Islet of Langerhans (tissue), 1 donor: ENCODE measurements around the gene FRG2C.
"Not testable (repeated sequence)": the region's sequence is repeated elsewhere in the genome, so short reads cannot be mapped to it uniquely, and the experiment has no call there.

Experiments
- FAIRE-seq: peaks from one replicate; lab custom pipeline; 2011; peaks lifted over from hg19 to GRCh38; lab: Jason Lieb, UNC

FRG2C gene

DNA sequence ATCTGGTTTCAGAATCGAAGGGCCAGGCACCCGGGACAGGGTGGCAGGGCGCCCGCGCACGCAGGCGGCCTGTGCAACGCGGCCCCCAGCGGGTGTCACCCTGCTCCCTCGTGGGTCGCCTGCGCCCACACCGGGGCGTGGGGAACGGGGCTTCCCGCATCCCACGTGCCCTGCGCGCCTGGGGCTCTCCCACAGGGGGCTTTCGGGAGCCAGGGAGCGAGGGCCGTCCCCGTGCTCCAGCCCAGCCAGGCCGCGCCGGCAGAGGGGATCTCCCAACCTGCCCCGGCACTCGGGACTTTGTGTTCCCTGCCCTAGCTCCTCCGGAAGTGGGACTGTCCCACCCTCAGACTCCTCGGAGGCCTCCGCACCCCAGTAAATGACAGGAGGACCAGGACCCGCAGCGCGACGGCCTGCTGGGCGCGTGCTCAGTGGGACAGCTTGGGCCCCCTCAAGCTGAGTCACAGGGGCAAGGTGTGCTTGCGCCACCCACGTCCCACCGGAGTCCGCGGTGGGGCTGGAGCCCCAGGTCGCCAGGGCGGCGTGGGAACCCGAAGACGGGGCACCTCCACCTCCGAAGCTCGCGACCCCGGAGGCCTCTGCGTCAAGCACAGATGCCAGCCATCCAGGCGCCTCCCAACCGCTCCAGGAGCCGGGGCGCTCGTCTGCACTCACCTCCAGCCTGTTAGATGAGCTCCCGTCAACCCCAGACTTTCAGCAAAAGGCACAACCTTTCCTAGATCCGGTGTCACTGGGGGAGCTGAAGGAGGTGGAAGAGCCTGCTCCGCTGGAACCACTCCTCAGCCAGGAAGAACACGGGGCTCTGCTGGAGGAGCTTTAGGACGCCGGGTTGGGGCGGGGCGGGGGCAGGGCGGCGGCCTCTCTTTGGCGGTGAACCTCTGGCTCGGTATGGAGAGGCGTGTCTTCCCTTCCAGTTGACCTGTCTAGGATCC is 5.5 kb downstream of the FRG2C start:
- FAIRE-seq = not testable (repeated sequence)

DNA sequence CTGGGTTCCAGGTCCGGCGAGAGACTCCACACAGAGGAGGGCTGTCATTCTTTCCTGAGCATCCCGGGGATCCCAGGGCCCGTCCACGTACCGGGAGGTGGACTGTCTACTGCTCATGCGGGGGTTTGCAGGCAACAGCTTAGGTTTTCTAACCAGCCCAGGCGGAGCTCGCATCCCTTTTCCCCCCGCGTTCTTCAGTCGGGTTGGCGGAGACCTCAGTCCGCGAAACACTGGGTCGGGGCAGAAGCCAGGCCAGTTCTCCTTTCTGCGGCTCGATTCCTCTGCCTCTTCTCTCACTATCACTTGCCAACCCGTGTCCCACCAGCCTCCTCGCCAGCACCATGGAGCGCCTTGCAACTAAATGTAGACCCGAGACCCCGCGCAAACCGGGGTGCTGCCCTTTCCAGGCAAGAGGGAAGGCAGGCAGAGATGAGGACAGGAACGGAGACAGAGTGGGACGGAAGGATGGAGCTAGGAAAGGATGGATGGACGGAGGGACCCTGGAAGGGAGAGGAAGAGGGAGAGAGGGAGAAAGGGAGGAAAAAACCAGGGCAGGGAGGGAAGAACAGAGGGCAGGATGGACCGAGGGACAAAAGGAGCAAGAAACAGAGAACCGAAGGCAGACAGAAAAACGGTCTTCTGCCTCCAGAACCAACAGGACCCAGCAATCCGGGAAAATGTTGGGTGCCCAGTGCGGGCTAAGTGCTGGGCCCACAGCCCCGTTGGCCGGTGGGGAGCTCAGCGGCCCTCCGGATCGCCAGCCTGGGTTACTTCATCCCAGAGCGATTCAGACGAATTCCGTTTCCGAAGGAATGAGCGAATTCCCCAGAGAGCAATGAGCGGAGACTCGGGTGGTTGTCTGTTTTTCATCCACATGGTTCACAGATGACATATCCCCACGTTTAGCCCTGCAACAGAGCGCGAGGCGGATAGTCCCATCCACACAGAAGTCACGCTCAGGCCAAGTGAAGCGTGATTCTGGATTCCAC is 6.5 kb downstream of the FRG2C start:
- FAIRE-seq = not testable (repeated sequence)

DNA sequence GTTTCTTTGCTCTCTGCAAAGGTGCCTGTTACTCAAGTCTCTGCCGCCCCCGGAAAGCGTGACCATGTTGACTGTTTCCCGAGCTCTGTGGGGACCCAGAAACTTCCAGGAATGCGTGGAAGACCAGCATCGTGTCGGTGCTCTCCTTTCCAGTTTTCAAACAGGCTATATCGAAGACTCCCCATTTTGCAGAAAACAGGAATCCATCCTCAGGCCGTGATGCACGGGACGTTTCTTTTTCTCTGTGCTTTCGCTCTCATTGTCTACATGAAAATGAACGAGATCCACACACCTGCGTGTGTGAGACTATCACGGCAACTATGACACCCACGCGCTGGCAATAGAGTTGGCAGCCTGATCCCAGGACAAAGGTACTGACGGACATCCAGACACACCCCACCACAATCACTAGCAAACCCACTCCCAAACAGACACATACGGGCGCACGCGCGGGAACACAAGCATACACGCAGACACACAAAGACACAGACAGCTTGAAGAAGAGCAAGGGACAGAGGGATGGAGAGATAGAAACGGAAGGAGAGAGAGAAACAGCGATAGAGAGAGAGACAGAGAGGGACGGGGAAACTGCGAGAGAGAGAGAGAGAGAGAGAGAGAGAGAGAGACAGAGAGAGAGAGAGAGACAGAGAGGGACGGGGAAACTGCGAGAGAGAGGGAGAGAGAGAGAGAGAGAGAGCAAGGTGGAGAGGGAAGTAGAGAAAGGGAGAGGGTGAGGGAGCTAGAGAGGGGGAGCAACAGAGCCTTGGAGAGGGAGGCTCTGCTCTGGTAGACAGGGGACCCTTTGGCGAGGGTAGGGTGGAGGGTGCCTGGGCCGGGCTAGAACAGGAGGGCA is 7.4 kb downstream of the FRG2C start:
- not testable (repeated sequence) for FAIRE-seq

DNA sequence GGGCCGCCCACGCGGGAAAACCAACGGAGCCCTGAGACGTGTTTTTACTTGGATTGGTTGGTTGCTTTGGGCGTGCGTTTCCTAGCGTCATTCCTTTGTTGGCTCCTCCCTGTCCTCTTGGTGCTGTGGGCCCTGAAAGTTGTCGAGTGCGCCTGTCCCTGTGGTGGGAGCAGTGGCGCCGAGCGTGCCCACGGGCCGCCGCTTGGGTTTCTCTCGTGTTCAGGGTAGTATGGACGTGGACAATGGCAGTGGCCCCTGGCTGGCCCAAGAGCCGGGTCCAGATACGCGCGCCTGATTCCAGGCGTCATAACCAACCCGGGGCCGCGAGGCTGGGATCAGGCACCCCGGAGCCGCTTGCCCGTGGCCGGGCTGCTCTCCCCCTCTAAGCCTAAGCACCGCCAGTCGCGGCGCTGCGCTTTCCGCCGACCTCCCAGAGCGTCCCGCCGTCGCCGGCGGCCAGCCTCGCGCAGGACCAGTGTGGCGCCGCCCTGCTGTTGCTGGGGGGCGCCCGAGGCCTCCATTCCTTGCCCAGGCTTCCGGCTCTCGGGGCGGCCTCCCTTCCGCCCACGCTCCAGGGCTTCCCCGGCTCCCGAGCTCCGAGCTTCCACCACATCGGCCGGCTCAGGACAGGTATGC is 8.1 kb downstream of the FRG2C start:
- not testable (repeated sequence) for FAIRE-seq

DNA sequence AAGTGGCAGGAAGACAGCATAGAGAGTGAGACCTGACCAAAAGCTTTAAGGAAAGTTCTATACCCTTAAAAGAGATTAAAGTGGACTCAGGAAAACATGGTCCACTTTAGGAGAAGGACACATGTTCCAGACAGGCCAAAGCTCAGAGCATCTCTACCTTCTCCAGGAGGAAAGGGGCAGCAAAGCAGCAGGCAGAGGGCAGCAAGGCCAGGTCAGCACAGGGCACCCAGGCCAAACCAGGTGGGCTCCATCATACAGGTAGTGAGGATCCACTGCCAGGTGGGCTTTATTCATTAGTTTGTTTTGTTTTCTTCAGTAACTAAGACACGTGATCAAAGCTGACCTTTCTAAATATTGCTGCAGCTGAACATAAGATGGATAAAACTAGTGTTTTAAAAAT is 19.8 kb downstream of the FRG2C start:
- FAIRE-seq = not testable (repeated sequence)

DNA sequence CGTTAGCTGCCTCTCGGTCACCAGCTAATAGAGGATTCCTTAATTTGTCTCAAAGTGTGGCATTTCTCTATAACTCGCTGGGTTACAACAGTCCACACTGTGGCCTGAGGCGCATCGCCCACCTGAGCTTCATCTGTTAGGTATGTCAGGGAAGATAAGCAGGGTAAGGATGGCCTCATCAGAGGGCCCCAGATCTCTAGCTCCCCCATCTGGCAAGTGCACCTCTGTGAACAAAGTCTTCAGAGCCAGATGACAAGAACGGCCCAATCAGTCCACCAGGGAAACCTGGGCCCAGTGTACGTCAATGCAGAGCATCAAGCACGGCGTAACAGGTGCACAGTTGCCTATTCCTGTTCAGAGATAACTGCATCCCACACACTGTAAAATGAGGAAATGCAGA is 23.2 kb downstream of the FRG2C start:
- no peak for FAIRE-seq

DNA sequence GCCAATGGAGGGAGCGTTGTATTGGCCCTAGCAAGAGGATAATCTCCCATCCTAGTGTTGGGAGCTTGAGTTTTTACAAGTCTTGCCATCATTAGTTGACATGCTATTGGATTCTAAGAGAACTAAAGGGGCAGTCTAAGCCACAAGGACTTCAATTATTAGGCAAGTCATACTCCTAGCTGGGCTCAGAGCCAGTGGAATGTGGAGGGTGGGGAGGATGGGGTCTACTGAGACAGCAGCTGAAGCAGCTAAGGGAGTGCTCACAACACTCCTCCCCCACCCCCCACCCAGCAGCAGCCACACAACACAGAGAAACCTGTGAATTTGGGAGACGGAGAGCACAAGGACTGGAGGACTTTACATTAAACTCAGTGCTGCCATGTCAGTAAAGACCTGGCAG is 27.9 kb downstream of the FRG2C start:
- no peak for FAIRE-seq
